Stimulated activated CD4-positive, alpha-beta T cell treated with anti-CD3 and anti-CD28 coated beads, TNF-alpha, amount 100 ng/mL, for 1 hour (primary cell): ENCODE results near the gene MTF2.
"Not testable (repeated sequence)": the region's sequence is repeated elsewhere in the genome, so short reads cannot be mapped to it uniquely, and the experiment has no call there.

Experiments
- DNase-seq, 3 donors: peaks; one replicate each; pipeline ENCODE4 v3.0.0-alpha.2; 2020; ENCODE audit warnings: low read depth in 3 of 3, low spot score in 1 of 3

MTF2 gene

GRCh38 chr1:93078986-93079654 lies at the start of gene MTF2:
TSS of gene MTF2 (plus strand) at chr1:93079283. CDS start at chr1:93079527, 244 bp downstream.
- DNase-seq: peak; percentile 82 to 91 (median 87)

DNA sequence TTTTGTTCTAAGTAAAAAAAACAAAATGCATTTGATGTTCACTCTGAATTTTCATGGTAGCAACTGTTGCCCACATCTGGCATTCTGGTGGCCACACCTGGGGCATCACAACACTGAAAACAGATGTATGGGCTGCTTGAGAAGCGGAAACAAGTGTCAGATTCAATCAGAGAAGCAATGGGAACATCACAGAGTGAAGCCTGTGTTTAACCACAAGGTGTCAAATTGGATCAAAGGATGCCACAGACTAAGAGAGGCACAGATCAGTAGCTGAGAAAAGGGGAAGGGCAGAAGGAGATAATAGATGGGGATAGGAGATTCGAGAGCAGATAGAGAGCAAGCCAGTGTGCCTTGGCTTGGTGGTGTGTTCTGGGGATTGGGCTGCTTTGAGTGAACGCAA lies 49.8 kb upstream of the MTF2 start:
- no peak for DNase-seq

GRCh38 chr1:93030191-93030590 lies 48.9 kb upstream of the MTF2 start:
- not testable (repeated sequence) for DNase-seq

- DNase-seq: no peak
Measured at GRCh38 chr1:93031711-93032110, 47.4 kb upstream of the MTF2 start.

DNA sequence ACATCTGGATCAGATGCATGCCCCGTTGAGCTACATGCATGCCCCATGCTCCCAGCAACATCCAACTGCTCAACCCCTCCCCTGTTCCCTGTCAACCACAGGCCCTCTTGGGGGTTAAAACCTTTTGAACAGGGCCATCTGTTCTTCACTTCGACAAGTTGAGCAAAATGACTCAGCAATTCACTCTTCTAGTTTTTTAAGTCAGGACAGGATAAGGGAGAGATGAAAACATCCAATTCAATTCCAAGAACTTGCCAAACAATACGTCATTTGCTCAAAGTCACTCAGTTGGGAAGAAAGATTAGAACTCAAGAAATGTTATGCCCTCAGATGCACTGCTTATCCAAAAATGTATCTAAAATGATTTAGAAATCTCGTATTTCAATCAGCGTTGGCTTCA lies 46.1 kb upstream of the MTF2 start:
- no peak for DNase-seq

- no peak for DNase-seq
Measured at GRCh38 chr1:93033785-93034184, 45.3 kb upstream of the MTF2 start.

GRCh38 chr1:93034397-93034796 lies 44.7 kb upstream of the MTF2 start:
- DNase-seq: no peak

- no peak for DNase-seq
Measured at GRCh38 chr1:93036672-93037071, 42.4 kb upstream of the MTF2 start.

DNA sequence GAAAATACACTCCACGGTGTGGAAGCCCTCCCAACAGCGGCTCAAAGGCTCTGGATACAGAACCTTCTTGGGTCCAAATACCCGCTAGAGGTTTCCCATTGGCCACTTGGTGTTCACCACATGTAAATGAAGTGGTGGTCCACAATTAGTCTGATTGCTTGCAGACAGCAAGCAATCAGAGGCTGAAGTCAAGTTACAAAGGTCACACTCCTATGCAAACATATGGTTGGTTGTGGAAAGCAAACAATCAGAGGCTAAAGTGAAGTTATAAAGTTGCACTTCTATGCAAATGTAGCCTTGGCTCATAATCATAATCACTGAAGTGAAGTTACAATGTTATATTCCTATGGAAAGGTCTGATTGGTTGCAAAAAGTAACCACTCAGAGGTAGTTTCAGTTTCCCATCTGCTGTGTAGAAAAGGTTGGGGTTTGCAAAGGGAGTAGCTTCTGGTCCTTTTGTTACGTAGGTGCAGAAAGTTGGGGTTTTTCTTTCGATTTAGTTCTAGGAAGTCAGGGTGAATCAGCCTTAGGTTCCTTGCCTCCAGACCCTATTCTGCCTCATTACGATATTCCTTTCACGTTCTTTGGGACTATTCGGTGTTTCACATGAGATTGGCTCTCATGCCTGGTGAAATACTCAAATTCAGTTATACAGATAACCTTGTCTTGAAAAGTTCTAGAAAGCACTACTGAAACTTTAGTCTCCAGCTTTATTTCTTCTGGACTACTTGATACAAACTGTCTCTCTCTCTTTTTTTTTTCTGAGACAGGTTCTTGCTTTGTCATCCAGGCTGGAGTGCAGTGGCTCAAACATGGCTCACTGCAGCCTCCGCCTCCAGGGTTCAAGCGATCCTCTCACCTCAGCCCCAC lies 36.7 kb upstream of the MTF2 start:
- peak in 1 of 3 donors; percentile 3 for DNase-seq

DNA sequence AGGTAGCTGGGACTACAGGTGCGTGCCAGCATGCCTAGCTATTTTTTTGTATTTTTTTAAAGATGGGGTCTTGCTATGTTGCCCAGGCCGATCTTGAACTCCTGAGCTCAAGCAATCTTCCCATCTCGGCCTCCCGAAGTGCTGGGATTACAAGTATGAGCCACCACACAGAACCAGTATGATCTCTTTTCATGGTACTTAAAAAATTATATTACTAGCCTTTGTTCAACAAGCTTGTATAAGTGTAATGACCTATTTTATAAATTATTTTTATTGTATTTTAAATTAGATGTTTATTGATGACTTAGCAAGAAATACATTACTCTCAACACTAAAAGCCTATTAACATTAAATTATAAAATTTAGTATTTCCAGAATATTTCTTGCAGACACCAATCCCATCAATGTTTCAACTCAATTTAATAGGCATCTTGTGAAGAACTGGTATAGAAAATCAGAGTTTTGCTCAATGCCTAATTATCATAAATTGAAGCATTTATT lies 36.0 kb upstream of the MTF2 start:
- no peak for DNase-seq

DNA sequence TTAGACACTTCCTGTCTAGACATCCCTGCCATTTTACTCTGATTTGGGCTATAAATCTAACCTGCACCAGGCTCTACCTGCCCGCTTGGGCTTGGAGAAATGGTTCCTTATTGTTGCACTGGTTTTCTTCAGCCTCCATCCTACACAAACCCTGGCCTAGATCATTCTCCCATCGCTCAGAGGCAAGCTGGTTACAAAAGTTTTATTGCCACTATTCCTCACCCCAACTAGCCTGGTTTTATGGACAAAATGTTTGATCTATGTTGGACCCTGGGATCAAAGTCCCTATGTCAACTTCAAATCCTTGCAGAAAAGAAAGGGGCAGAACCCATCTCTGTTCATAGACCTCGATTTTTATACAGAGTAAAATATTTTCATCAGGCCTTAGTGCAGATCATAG lies 31.5 kb upstream of the MTF2 start:
- no peak for DNase-seq

GRCh38 chr1:93051961-93052360 lies 27.1 kb upstream of the MTF2 start:
- DNase-seq: no peak

DNA sequence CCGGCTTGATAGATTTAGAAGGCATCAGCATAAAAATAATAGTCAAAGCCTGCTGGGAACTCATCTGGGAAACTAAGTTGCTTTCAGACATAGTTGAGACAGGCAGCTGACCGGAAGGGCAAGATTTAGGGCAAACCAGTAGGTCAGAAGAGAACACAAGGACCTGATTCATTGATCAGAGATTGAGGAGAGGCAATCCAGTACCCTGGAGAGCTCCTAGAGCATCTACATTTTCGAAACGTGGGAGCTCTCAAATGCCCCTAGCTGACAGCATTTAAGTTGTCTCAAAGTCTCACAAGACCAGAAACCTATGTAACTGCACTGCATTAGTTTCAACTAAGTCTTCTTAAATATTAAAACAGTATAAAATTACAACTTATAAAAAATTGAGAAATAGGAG lies 22.9 kb upstream of the MTF2 start:
- DNase-seq: no peak

GRCh38 chr1:93056649-93057048 lies 22.4 kb upstream of the MTF2 start:
- no peak for DNase-seq

DNA sequence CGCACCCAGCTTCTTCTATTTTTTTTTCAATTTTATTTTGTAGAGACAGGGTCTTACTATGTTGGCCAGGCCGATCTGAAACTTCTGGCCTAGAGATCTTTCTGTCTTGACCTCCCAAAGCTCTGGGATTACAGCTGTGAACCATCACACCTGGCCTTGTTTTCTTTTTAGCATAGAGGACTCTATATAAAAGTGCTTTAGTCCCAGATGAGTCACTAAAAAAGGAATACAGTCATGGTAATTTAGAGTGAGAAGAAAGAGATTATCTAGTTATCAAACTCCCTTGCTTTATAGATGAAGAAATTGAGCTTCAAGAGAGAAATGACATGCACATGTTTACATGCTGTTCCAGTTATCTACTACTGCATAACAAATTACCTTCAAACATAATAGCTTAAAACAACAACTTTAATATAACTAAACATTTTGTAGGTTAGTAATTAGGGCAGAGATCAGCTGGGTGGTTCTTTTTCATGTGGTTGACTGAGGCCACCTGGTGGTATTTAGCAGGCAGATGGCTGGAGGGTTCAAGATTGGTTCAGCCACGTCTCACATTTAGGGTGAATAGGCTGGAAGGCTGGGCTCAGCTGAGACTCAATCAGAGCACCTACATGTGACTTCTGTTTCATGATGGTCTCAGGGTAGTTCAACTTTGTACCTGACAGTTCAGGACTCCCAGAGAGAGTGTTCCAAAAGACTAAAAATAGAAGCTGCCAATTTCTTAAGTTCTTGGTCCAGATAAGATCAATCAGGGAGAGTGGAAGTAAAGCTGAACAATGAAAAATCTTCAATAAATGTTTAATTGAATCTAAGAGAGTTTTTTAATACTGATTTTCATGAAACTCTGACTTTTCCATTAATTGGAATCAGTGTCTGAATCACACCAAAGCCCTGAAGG lies 16.9 kb upstream of the MTF2 start:
- DNase-seq: peak in 1 of 3 donors; percentile 14

- DNase-seq: no peak
Measured at GRCh38 chr1:93076268-93076667, 2.8 kb upstream of the MTF2 start.

- no peak for DNase-seq
Measured at GRCh38 chr1:93078203-93078602, 880 bp upstream of the MTF2 start.

DNA sequence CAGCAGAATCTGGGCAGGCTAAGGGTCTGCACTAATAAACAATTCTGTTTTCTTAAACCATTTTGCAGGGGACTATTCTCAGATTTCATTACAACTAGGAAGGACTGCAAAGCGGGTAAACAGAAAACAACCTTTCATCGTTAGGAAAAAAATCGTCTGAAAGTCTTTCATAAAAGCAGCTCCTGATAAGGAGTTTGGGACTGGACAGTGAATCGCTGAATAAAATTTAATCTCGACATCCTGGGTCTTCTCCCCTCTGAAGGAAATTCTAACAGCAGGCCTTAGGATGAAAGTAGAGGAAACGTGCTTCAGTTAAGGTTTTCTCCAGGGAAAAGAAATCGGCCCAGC lies 471 bp upstream of the MTF2 start:
- no peak for DNase-seq

- DNase-seq: no peak
Measured at GRCh38 chr1:93079685-93080141, 630 bp downstream of the MTF2 start.

- no peak for DNase-seq
Measured at GRCh38 chr1:93080179-93080823, 1.2 kb downstream of the MTF2 start.

- DNase-seq: no peak
Measured at GRCh38 chr1:93081716-93082115, 2.6 kb downstream of the MTF2 start.
